GM12878 (cell line): ENCODE data around the gene SBF2. TPM values are rescaled to one million over a fixed set of nuclear protein-coding genes. Genes with fewer than 3 reads are reported as not detected.

Source experiments
- ATAC-seq: fragments of 200-7000 bp; cut with Tn5 transposase; 3 replicates; pipeline ENCODE4 v1.9.1; 2020; ENCODE audit warnings: mild to moderate bottlenecking, moderate library complexity
- BruUV-seq: library from RNA; stranded (reverse); fragments of 400-500 nt; replicated peaks from 2 replicates; lab custom pipeline; 2021; lab: Mats Ljungman, UMichigan
- CTCF ChIA-PET: fragments of 300-600 bp; sonication (Branson Sonifier 250); formaldehyde crosslinking; extraction: SDS; loops from one replicate; lab custom pipeline; 2021; ENCODE audit warnings: inconsistent platforms; lab: Yijun Ruan, JAX
- POLR2A ChIA-PET: fragments of 350-600 bp; formaldehyde crosslinking; extraction: SDS; loops from one replicate; lab custom pipeline; 2021; ENCODE audit warnings: inconsistent platforms; lab: Charles Lee
- RAD21 ChIA-PET: fragments of 300-600 bp; sonication (Branson Sonifier 250); formaldehyde crosslinking; loops from one replicate; lab custom pipeline; 2023; ENCODE audit warnings: antibody characterized with exemption; ENCODE audit not compliant: unreplicated experiment; lab: Charles Lee
- SMC1A ChIA-PET: fragments of 300-600 bp; sonication (Branson Sonifier 250); formaldehyde crosslinking; loops from one replicate; lab custom pipeline; 2023; ENCODE audit not compliant: unreplicated experiment, uncharacterized antibody; lab: Charles Lee
- DNase-seq: peaks from one replicate; pipeline ENCODE4 v3.0.0-alpha.2; 2011; ENCODE audit warnings: low read depth, low spot score
- FAIRE-seq: peaks from 3 replicates; lab custom pipeline; 2011; peaks lifted over from hg19 to GRCh38; lab: Jason Lieb, UNC
- H2AFZ ChIP-seq: 2 replicates; pipeline ENCODE4 v1.6.0; 2011; ENCODE audit warnings: low read depth, low read length, control low read depth; ENCODE audit not compliant: control insufficient read depth
- H3K27ac ChIP-seq: 2 replicates; pipeline ENCODE4 v1.5.1; 2011; ENCODE audit warnings: control low read depth; ENCODE audit not compliant: control insufficient read depth, insufficient read depth
- H3K27me3 ChIP-seq, 2 experiments: replicated peaks in 1 of 2; 2 replicates each; pipeline versions ENCODE4 v1.6.0 to v1.6.1; 2011; ENCODE audit warnings: low read length in 1 of 2; ENCODE audit not compliant: control insufficient read depth in 2 of 2, insufficient read depth in 2 of 2
- H3K36me3 ChIP-seq, 2 experiments: 2 replicates each; pipeline ENCODE4 v1.5.1; 2011; ENCODE audit warnings: low read length in 1 of 2; ENCODE audit not compliant: control insufficient read depth in 2 of 2, insufficient read depth in 2 of 2
- H3K4me1 ChIP-seq: 2 replicates; pipeline ENCODE4 v1.6.1; 2011; ENCODE audit warnings: mild to moderate bottlenecking, low read length, moderate library complexity, mixed read lengths; ENCODE audit not compliant: control insufficient read depth, insufficient read depth
- H3K4me2 ChIP-seq: 2 replicates; pipeline ENCODE4 v1.6.0; 2011; ENCODE audit warnings: control low read depth; ENCODE audit not compliant: control insufficient read depth, insufficient read depth
- H3K4me3 ChIP-seq: fragments of 200-600 bp; sonication (generic); 2 replicates; pipeline ENCODE4 v1.5.1; 2016
- H3K79me2 ChIP-seq: 2 replicates; pipeline ENCODE4 v1.6.0; 2011; ENCODE audit warnings: low read length; ENCODE audit not compliant: control insufficient read depth, insufficient read depth
- H3K9ac ChIP-seq: 2 replicates; pipeline ENCODE4 v1.8.0; 2011; ENCODE audit warnings: low read length, control low read depth, mixed read lengths; ENCODE audit not compliant: control insufficient read depth, insufficient read depth
- H3K9me3 ChIP-seq: replicated peaks from 3 replicates; pipeline ENCODE4 v1.5.1; 2011; ENCODE audit warnings: mild to moderate bottlenecking, low read length; ENCODE audit not compliant: control insufficient read depth, insufficient read depth
- H4K20me1 ChIP-seq: 2 replicates; pipeline ENCODE4 v1.6.0; 2011; ENCODE audit not compliant: control insufficient read depth, insufficient read depth
- BRCA1 ChIP-seq: IDR thresholded peaks from 2 replicates; pipeline ENCODE4 v1.6.1; 2011; ENCODE audit warnings: low read depth, low read length, improper control_type of control experiment
- CUX1 ChIP-seq: IDR thresholded peaks from 2 replicates; pipeline ENCODE4 v1.6.1; 2012; ENCODE audit warnings: improper control_type of control experiment, low read depth, low read length; ENCODE audit not compliant: insufficient replicate concordance
- EED ChIP-seq: sonication (generic); IDR thresholded peaks from 2 replicates; pipeline ENCODE4 v1.6.1; 2016; ENCODE audit warnings: antibody characterized with exemption, low read depth
- GABPA ChIP-seq: IDR thresholded peaks from 2 replicates; pipeline ENCODE4 v1.6.1; 2014; ENCODE audit warnings: antibody characterized with exemption, low read depth, mild to moderate bottlenecking, inconsistent platforms
- NRF1 ChIP-seq: conservative IDR thresholded peaks from 2 replicates; pipeline ENCODE4 v1.6.1; 2011; ENCODE audit warnings: mild to moderate bottlenecking, low read depth, low read length, improper control_type of control experiment
- RCOR1 ChIP-seq: conservative IDR thresholded peaks from 2 replicates; pipeline ENCODE4 v1.6.1; 2012; ENCODE audit warnings: low read depth, low read length, improper control_type of control experiment
- SIN3A ChIP-seq: IDR thresholded peaks from 2 replicates; pipeline ENCODE4 v1.6.1; 2012; ENCODE audit warnings: low read depth, low read length, improper control_type of control experiment
- TCF7 ChIP-seq: IDR thresholded peaks from 2 replicates; pipeline ENCODE4 v1.6.1; 2014; ENCODE audit warnings: antibody characterized with exemption, borderline replicate concordance
- WGBS: methylation state at CpG from one replicate; pipeline ENCODE4 v1.1.6; 2016; ENCODE audit warnings: low lambda C conversion rate; ENCODE audit not compliant: insufficient replicate concordance, insufficient coverage; ENCODE audit errors: missing lambda C conversion rate; 5-methylcytosine and 5-hydroxymethylcytosine counted together
- in situ Hi-C: fragments of 300-500 bp; cut with MboI; formaldehyde crosslinking; loops from 9 replicates; pipeline ENCODE4 v1.14.3; 2018; ENCODE audit warnings: mixed read lengths
- intact Hi-C: fragments of 100-400 bp; cut with micrococcal nuclease; formaldehyde crosslinking; loops from one replicate; pipeline ENCODE4 v1.14.2; 2022; ENCODE audit not compliant: unreplicated experiment
- polyA plus RNA-seq, 11 experiments: library from polyadenylated mRNA; depleted of rRNA in 4 of 11; unstranded in 6 of 11; stranded (reverse) in 5 of 11; fragments of >200 nt; fragmentation: Nextera tagmentation in 4 of 11; fragmentation: Illumina TruSeq in 1 of 11; extraction: Ambion mirVana in 4 of 11; extraction: Trizol in 1 of 11; gene quantifications; 1 replicate in 1 of 11; 2 replicates in 10 of 11; pipeline versions ENCODE4 v1.2.1 to v1.2.3, GENCODE V29; 2011 to 2016; ENCODE audit warnings: inconsistent platforms in 2 of 11, missing spikeins in 2 of 11, low read depth in 1 of 11
- total RNA-seq, 4 experiments: library from RNA; depleted of rRNA in 3 of 4; stranded (reverse); fragments of >200 nt in 3 of 4; fragmentation: Illumina TruSeq in 1 of 4; extraction: Trizol in 1 of 4; gene quantifications; 2 replicates each; pipeline versions ENCODE4 v1.2.1 to v1.2.3, GENCODE V29; 2013 to 2021
- TF ChIP-seq, protein P1 (sequence below): IDR thresholded peaks from 2 replicates; pipeline ENCODE4 v1.6.1; 2012; ENCODE audit warnings: mild to moderate bottlenecking, low read depth, low read length

Gene SBF2
- total and polyA plus RNA-seq, 10 of the 15 experiments (the other 5 are each of a cell fraction or from before 2014, with no cell fraction given), result 0.24 to 2.3 (median 1.1) TPM

- no peak for TF ChIP-seq CUX1
- TF ChIP-seq BRCA1, result no peak
- no peak for TF ChIP-seq RCOR1
- TF ChIP-seq GABPA, result no peak
- no peak for TF ChIP-seq EED
- TF ChIP-seq, all 136 proteins: peak for 0
Observed at GRCh38 chr11:10116588-10116987, 177.4 kb downstream of the SBF2 start (continued).

GRCh38 chr11:10114593-10115404, 179.2 kb downstream of the SBF2 start:
- WGBS, result 92% methylated on average over 3 of the region's 3 CpGs
- Histone ChIP-seq H3K4me3 (no peak overlapping the region), H2AFZ (no peak overlapping the region), H3K9me3 (no peaks in the 10 kb centered on the region), H3K4me1 (no peaks in the 10 kb centered on the region), H3K4me2 (no peak overlapping the region), H3K27ac (no peak overlapping the region), H3K27me3 (no peaks in the 10 kb centered on the region), H3K79me2 (no peaks in the 10 kb centered on the region), H4K20me1 (no peaks in the 10 kb centered on the region), H3K36me3 (no peaks in the 10 kb centered on the region), H3K9ac (no peak overlapping the region)
- TF ChIP-seq SIN3A (no peak), TCF7 (no peak), NRF1 (no peak)
- TF ChIP-seq, protein P1, sequence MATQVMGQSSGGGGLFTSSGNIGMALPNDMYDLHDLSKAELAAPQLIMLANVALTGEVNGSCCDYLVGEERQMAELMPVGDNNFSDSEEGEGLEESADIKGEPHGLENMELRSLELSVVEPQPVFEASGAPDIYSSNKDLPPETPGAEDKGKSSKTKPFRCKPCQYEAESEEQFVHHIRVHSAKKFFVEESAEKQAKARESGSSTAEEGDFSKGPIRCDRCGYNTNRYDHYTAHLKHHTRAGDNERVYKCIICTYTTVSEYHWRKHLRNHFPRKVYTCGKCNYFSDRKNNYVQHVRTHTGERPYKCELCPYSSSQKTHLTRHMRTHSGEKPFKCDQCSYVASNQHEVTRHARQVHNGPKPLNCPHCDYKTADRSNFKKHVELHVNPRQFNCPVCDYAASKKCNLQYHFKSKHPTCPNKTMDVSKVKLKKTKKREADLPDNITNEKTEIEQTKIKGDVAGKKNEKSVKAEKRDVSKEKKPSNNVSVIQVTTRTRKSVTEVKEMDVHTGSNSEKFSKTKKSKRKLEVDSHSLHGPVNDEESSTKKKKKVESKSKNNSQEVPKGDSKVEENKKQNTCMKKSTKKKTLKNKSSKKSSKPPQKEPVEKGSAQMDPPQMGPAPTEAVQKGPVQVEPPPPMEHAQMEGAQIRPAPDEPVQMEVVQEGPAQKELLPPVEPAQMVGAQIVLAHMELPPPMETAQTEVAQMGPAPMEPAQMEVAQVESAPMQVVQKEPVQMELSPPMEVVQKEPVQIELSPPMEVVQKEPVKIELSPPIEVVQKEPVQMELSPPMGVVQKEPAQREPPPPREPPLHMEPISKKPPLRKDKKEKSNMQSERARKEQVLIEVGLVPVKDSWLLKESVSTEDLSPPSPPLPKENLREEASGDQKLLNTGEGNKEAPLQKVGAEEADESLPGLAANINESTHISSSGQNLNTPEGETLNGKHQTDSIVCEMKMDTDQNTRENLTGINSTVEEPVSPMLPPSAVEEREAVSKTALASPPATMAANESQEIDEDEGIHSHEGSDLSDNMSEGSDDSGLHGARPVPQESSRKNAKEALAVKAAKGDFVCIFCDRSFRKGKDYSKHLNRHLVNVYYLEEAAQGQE, result no peak
- intact Hi-C loops, result no loop called here
- RAD21 ChIA-PET, result no interaction called here
- CTCF ChIA-PET, result no interaction called here
- SMC1A ChIA-PET, result no interaction called here
- in situ Hi-C loops, result no loop called here
- DNase-seq, result no peak
- no peak for ATAC-seq
- BruUV-seq, result no TSS peak
- POLR2A ChIA-PET, result no interaction called here
- FAIRE-seq, result no peak
